Hepatocyte (in vitro differentiated cells): ENCODE results near the gene SESN1.

Source experiments
- EZH2 ChIP-seq: fragments of 200-600 bp; sonication (generic); IDR thresholded peaks from 2 replicates; pipeline ENCODE4 v1.6.1; 2016; ENCODE audit warnings: antibody characterized with exemption, mild to moderate bottlenecking, borderline replicate concordance
- EZH2phosphoT487 ChIP-seq: fragments of 200-600 bp; sonication (generic); IDR thresholded peaks from one replicate; pipeline ENCODE4 v1.6.1; 2018; ENCODE audit warnings: antibody characterized with exemption, mild to moderate bottlenecking, low read depth, moderate library complexity; ENCODE audit not compliant: unreplicated experiment, severe bottlenecking
- TF ChIP-seq, protein P1 (sequence below): fragments of 200-600 bp; sonication (generic); IDR thresholded peaks from 2 replicates; pipeline ENCODE4 v1.5.1; 2016; ENCODE audit warnings: antibody characterized with exemption, mild to moderate bottlenecking; ENCODE audit not compliant: poor library complexity

DNA sequence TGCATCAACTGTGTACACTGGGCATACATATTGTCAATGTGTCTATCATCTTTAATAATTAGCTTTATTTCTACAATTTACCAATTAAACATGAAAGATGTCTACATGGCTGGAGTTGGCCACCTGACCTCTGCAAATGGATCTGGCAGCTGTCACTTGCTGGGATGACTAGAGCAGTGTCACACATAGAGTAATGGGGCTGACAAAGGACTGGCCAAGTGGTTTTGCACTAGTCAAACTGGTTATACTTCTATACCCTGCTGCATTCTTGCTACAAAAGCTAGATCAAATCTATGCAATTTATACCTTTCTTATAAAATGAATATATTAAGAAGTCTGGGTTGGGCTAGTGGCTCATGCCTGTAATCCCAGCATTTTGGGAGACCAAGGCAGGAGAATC is 99.3 kb downstream of the SESN1 start:
- no peak for TF ChIP-seq EZH2
- TF ChIP-seq, protein P1, sequence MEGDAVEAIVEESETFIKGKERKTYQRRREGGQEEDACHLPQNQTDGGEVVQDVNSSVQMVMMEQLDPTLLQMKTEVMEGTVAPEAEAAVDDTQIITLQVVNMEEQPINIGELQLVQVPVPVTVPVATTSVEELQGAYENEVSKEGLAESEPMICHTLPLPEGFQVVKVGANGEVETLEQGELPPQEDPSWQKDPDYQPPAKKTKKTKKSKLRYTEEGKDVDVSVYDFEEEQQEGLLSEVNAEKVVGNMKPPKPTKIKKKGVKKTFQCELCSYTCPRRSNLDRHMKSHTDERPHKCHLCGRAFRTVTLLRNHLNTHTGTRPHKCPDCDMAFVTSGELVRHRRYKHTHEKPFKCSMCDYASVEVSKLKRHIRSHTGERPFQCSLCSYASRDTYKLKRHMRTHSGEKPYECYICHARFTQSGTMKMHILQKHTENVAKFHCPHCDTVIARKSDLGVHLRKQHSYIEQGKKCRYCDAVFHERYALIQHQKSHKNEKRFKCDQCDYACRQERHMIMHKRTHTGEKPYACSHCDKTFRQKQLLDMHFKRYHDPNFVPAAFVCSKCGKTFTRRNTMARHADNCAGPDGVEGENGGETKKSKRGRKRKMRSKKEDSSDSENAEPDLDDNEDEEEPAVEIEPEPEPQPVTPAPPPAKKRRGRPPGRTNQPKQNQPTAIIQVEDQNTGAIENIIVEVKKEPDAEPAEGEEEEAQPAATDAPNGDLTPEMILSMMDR: no peak
- no peak for TF ChIP-seq EZH2phosphoT487
